GM18519 (cell line): ENCODE results near the gene GALNT5.
"Not testable (repeated sequence)": the region's sequence is repeated elsewhere in the genome, so short reads cannot be mapped to it uniquely, and the experiment has no call there.

Experiments used
- ATAC-seq: cut with Tn5 transposase; IDR thresholded peaks from one replicate; pipeline ENCODE4 v1.9.1; 2021; ENCODE audit warnings: mild to moderate bottlenecking, moderate library complexity; ENCODE audit not compliant: unreplicated experiment, low FRiP score

GALNT5 gene

DNA sequence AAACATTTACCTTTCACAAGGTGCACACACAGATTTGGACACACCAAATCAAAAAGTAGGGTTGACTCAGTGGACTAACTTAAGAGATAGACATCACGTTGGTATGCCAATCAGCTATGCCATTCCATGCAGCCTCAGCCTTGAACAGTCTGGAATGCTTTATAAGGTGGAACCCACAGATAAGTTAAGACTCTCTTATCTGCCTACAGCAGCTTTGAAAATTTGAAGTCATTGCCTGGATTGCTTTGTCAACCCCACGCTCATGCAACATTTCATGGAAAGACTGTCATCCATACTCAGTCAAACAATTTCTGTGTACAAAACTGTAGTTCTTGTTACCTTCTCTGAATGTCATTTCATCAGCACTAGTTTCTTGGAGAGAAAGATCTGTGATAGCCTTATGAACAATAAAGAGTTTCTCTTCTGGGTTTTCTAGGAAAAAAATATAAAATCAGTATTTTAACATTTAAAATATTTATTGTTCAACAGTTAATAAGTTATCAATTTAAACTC lies 66.9 kb downstream of the GALNT5 start:
- ATAC-seq, result no peak

DNA sequence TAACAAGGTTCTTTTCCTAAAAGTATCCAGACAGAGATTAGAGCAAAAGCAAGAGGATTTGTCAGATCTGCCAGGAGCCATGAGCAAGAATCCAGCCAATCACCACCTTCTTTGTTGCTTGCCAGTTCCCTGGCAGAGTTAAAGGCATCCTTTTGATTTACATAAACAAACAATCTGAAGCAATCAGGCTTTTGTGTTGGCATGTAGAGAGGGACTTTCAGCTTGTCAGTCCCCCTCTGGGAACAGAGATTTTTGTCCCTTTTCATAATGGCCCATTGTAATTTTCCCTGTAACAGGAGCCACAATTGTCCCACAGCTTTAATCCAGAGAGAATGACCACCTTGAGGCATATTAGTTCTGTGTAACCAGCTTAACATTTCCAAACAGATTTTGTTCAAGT lies 68.3 kb downstream of the GALNT5 start, which contains the start of gene ERMN:
Gene ERMN (minus strand): TSS at position 39 of the 400 bp plus-strand sequence. CDS start 182 bp downstream, outside the sequence.
- ATAC-seq, result no peak

DNA sequence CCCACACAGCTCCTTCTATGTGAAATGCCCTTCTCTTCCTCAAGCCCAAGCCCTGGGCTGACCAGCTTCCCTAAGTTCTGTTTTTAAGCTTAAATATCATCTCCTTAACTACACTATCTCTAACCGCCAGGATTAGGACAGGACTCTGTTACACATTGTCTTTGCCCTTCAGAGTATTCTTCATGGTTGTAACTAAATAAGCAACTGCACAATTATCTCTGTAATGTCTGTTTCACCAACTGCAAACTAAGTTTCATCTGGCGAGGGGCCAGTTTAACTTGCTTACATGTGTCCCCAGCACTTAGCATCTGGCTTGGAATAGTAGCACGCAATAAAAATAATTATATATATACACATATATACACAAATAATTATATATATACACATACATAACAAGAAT lies 69.2 kb downstream of the GALNT5 start:
- no peak for ATAC-seq

DNA sequence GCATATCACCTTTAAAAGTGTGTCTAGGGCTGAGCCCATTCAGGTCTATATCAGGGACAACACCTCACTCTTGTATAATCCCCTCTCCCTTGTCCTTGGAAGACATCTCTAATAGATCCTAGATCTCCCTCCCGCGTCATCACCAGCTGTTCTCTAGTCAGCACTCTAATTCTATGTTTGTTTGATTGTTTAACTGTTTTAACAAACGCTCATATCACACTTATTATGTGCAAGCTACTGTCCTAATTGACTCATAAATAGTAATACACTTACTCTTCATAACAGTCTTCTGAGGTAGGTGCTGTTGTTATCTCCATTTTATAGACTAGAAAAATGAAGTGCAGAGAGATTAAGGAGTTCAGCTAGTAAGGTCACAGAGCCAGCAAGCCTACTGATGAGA lies 69.7 kb downstream of the GALNT5 start:
- peak; percentile 20 for ATAC-seq

DNA sequence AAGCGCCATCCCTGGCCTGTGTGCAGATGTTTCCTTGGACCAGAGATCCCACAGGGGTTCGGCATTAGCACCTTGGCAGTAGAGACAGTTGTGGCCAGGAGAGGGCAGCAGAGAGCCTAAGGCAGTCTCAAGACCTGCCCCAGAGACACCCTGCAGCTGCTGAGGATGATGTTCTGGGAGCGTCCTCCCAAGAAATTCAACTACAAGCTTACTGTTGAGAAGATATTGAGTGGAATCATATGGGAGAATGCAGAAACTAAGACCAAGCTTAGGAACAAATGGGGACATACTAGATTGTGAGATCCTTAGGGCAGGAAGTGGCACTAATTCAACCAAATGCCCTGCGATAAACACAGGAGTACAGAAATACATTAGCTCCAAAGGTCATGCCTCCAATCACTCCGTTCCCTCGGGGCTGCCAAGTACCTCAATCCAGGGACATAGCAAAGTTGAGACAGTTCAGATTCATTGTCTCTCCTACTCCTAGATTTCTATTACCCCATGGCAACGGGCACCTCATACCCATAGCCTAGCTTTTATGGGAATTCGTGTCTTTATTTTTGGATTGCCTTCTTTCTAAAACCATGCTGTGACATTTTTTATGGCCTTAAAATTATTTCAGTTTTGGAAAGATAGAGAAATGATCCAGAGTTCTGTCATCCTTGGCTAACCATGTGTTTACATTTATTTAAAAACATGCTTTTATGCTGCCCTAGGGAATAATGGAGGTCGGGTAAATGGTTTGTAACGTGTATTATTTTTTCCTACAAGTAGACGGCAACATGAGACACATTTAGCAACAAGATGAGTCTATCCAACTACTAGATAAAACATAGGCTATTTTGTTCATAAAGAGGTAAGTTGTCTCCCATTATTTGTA lies 70.4 kb downstream of the GALNT5 start:
- peak; percentile 93 for ATAC-seq

DNA sequence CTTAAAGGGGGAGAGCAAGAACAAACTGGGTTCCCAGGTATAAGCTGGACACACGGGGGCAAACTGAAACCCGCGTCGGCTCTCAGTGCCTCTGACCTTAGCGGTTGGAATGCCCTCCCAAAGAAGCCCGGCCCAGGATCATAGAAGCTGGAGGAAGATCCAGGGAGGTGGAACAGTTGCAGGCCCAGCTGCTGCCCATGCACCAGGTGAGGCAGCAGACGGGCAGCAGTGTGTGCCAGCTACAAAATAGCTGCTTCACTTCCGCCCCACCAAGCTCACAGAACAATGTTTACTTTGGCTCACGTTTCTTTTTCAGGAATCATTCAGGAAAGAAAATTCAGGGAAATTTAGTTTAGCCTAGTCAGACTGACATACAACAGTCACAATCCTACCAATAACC lies 72.0 kb downstream of the GALNT5 start:
- no peak for ATAC-seq

DNA sequence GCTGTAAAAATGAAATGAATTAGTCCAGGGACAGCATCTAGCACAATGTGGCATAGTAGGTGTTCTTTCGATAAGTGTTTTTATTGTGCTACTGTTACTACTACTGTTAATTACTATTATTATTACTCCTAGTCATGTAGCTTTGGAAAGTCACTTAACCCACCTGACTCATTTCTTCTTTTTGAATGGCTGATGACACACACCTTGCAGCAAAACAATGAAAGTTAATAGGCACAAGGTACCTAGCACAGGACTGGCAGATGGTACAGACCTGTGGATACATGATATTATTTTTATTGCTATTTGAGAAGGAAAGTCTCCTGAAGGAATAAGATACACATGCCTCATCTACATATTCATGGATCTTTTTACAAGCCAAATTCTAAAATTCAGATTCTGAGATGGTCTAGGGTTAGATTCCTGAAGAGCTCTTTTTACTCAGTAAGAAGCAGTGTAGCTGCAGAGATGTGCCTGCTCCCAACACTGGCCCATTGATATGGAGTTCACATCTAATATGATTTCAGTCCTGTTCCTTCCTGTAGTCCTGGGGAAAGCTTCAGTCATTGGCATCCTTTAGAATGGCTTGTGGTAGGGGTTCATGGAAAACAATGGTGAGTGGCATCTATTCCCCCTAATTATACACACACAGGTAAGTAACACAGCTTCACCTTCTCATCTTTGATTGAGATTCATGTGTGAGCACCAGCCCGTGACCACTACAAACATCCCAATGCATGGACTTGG lies 76.0 kb downstream of the GALNT5 start:
- no peak for ATAC-seq

DNA sequence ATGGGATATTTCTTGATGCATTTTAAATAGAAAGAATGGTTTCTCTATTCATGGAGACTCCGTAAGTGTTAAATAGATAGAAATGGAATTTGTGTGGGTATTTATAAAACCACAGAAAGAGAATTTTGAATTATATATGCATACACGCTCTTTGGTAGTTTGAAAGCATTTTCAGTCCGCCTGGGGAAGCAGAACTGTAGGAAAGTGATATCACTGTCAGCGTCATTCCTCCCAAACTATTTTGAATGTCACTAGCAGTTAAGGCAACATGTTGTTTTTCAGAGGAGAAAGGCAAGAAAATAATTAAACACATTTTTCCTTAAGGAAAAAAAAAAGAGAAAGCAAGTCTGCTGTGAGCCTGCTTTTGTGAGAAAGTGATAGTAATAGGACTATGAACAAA lies 76.8 kb downstream of the GALNT5 start:
- no peak for ATAC-seq

DNA sequence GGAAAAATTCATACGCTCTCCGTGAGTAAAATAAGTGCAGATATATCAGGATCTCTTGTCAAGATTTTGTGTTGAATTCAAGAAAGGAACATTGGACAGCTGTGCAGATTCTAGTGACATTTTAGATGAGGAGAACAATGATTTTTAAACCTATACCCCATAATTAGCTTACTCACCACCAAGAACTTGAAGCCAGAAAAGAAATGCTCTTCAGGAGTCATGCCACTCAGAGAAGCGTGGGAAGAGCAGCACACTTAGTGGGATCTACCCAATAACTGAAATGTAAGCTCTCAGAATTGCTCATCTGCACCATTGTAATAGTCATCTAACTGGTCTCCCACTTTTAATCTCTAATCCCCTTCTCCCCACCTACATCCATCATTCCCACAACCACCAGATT lies 77.3 kb downstream of the GALNT5 start:
- ATAC-seq, result no peak

DNA sequence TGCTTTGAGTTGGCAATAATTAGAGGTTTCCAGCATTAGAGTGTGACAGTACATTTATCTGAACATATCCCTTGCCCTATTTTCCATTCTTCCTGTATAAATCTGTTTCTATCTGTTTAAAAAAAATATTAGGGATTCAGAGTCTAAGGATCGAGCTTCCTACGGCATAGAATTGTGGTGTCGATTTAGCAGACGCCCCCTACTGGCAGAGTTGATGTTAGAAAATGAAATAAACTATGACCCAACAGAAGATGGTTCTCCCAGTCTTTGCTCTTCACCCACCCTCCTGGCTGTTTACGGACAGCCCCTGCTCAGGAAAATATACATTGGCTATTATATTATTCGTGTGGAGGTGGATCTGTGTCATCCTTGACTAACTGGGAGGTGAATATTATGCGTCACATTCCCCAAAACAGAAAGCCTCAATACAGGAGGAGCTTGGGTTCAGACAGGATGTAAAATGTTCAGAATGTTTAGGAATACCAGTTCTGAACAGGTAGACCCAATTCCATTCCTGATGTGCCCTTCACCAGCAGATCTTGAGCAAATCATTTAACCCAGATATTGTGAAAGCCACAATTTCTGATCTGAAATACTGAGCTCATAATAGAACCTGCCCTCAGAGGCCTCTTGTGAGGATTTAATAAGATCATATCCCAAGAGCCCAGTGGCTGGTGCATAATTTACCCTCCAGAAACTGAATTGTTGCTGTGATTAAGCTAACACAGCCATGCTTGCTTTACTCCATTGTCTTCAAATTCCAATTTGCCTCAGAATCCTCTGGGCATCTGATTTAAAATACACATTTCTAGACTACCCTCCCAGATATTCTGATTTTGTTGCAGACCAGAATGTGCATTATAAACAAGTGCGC lies 78.9 kb downstream of the GALNT5 start:
- ATAC-seq, result peak; percentile 41

DNA sequence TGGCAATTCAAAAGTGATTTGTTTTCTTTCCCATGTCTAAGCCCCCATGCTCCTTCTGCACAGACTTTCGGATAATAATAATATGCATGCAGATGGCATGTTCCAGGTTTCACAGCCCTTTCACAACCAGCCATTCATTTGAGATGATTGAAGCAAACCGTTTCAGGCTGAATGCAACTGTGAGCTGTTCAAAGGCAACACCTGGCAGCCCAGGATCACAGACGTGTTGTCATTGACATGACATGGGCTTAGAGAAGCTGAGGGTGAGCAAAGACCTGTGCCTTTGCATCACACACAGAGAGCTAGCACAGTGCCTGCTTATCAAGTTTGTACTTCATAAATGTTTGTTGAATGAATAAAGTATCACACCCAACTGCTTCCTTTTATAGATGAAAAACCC lies 80.5 kb downstream of the GALNT5 start:
- ATAC-seq, result no peak

DNA sequence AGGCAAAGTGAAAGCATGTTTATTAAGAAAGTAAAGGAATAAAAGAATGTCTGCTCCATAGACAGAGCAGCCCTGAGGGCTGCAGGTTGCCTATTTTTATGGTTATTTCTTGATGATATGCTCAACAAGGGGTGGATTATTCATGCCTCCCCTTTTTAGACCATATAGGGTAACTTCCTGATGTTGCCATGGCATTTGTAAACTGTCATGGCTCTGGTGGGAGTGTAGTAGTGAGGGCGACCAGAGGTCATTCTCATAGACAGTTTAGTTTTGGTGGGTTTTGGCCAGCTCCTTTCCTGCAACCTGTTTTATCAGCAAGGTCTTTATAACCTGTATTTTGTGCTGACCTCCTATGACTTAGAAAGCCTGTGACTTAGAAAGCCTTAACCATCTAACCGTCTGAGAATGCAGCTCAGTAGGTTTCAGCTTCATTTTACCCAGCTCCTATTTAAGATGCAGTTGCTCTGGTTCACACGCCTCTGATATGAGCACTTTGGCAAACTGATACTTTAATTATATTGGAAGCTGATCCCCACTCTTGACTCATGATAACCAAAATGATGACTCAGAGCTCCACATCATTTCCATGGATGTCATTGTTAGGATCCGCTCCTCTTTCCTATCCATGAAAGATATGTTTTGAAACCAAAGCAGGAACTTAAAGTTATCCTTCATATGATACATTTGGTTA lies 82.6 kb downstream of the GALNT5 start:
- no peak for ATAC-seq

DNA sequence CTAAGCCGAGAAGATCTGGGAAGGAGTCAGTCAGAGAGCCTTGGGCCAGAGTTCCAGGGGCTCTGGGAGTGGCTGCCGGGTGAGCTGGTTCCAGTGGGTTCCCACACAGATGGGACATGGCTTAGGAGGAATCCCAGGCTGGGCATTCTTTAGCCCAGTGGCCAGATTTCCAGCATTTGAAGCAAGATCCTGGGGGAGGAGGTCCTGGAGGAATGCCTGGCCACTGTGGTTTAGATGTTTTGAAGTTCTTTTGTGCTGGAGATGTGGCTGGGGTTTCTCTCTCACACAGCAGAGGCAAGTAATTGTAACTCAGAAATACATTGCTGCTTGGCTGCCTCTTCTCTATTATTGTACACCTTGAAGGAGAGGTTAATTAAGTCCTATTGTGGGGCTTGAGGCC lies 83.9 kb downstream of the GALNT5 start:
- ATAC-seq, result not testable (repeated sequence)

DNA sequence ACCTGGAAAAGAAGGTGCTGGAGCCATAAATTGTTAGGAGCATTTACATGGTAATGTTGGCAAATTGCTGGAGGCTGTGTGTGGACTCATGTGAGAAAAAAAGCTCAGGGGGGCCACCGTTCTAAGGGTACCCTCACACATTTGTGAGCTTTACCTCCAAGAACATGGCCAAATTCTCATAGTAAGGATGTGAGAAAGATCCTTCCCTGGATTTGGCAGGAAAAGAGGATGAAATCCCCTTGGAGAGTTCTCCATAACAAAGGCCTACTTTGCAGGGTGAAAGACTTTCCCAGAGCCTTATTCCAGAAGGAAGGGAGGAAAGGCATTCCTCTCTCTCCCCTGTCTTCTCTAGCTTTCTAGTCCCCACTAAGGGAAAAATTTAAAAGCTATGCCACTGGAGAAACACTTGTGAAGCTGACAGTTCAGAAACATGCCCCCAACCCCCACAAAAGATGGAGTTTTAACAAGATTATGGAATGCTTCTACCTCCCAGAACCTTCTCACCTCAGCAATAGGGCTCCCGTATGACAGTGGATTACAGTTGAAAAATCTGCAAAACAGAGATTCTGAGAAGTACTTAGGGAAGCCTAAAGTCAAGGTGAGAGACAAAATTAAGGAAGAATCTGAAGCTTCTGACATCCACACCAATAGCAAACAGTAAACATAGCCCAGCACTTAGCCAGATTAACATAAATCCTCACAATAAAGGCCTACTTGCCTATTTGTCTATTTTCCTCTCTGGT lies 88.3 kb downstream of the GALNT5 start:
- ATAC-seq, result no peak

DNA sequence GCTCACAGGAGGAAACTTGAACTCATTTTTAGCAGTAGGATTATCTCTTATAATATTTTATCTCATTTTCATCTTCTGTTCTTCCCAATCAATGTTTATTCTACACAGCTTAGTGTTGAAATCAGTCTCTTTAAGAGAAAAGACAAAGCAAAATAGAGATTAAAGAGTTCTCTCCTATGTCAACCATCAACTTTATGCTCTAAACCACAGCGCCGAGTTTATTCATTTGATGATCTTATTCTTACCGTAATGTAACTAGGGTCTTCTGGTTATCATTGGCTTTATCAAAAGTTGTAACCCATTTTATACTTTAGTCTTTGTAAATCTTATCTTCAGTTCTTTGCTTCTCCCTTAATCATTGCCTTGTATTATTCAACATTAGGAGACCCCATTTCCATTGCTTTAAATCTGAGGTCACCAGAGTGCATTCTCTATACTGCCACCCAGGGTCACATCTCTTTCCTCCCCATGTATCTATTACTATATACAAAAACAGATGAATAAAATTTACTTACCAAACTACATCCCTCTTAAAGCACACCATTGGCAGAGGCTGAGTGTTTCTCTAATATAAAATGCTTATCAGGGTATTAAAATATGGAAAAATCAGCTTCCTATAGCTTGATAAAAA lies 90.9 kb downstream of the GALNT5 start:
- ATAC-seq, result no peak

DNA sequence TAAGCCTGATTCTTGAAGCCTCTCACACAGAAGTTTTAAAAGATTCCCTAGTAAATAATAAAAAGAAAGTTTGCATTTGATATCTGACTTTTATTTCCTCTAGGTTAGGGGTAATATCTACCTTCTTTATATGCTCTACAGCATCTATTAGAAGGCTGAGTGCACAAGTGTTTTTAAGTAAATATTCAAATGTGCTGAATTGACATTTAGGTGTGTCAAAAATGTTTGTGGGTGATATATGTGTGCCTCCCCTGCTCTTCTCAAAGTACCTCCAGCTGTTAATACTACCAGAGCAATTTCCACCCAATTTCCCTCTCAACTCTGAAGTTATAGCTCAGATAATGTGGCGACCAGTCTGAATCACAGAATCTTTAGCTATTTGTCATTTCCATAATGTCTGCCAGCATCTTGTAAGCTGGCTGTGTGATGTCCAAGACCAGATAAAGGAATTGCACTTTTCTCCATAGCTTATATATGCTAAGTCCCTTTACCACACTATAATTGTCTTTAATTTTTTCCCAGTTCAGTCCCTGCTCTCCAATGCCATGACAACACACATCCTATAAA lies 92.5 kb downstream of the GALNT5 start:
- no peak for ATAC-seq

DNA sequence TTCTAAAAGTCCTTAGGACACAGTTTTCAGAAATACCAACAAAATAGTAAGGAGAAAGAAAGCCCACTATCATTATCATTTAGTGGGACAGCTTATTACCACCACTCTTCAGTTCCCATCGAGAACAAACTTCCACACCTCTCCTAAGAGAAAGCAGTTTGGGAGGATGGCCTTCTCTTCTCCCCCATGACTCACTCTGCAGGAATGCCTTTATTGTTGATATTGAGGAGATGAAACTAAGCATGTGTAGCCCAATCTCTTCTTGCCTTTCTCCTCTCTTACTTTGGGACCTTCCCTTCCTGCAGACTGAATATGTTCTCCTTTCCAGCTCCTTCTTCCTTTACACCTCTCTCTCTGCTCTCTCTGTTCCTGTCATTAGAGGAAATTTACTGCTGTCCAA lies 98.1 kb downstream of the GALNT5 start:
- ATAC-seq, result no peak

DNA sequence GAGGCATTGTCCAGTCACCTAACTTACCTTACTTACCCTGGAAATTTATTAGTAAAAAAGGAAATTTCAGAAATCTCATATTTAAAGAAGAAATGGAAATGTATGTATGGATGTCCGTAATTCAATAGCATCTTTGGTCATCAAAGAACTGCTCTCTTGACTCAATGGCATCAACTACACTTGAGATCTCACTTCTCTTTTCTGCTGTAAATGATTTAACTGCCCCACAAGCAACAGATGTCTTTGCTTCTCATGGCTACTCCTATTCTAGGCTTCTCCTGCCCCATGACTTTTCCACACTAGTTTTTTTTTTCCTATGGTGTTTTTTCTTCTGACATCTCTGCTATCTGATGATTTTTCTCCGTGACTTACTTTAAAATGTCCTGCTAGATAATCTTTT lies 102.1 kb downstream of the GALNT5 start:
- ATAC-seq, result no peak

DNA sequence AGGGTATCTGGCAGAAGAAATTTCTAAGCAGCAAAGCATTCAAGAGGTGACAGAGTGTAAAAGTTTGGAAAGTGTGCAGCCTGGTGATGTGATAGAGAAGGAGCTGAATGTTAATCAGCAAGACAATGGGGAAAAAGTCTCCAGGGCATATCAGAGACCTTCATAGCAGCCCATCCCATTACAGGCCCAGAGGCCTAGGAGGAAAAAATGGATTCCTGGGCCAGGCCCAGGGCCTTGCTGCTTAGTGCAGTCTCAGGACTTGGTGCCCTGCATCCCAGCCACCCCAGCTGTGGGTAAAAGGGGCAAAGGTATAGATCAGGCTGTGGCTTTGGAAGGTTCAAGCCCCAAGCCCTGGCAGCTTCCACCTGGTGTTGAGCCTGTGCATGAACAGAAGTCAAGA lies 104.0 kb downstream of the GALNT5 start:
- no peak for ATAC-seq
